Measurements from ENCODE around the gene PARP14.

GRCh38 chr3:122730240-122730639, 49.6 kb downstream of the PARP14 start:
- no peak for TF ChIP-seq FOXM1 (IDR thresholded peaks at IDR 0.05; ENCODE audit: borderline replicate concordance)
- TF ChIP-seq CTBP1 (IDR thresholded peaks at IDR 0.05; ENCODE audit: borderline replicate concordance), result no peak
- TF ChIP-seq SP1 (IDR thresholded peaks at IDR 0.05), result no peak
- TF ChIP-seq SUZ12 (IDR thresholded peaks at IDR 0.05), result no peak
- no peak for TF ChIP-seq FOXA1 (IDR thresholded peaks at IDR 0.05)
- TF ChIP-seq ARNT (IDR thresholded peaks at IDR 0.05), result no peak
- TF ChIP-seq TARDBP (IDR thresholded peaks at IDR 0.05), result no peak
- no peak for TF ChIP-seq BHLHE40 (IDR thresholded peaks at IDR 0.05; ENCODE audit: borderline replicate concordance)
- TF ChIP-seq, protein P1, sequence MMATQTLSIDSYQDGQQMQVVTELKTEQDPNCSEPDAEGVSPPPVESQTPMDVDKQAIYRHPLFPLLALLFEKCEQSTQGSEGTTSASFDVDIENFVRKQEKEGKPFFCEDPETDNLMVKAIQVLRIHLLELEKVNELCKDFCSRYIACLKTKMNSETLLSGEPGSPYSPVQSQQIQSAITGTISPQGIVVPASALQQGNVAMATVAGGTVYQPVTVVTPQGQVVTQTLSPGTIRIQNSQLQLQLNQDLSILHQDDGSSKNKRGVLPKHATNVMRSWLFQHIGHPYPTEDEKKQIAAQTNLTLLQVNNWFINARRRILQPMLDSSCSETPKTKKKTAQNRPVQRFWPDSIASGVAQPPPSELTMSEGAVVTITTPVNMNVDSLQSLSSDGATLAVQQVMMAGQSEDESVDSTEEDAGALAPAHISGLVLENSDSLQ (IDR thresholded peaks at IDR 0.05), result no peak
- no peak for TF ChIP-seq FOXK2 (IDR thresholded peaks at IDR 0.05)
- no peak for TF ChIP-seq NFRKB (IDR thresholded peaks at IDR 0.05)
- TF ChIP-seq ELF4 (IDR thresholded peaks at IDR 0.05), result no peak
